Peyer's patch (tissue), 4 donors: ENCODE results near the gene FTO. TPM values are rescaled to one million over a fixed set of nuclear protein-coding genes. Genes with fewer than 3 reads are reported as not detected.

ENCODE experiments used
- DNase-seq, 3 donors: peaks; one replicate each; pipeline ENCODE4 v3.0.0-alpha.2; 2017 to 2019
- H3K27ac ChIP-seq, 4 donors: fragments of 200-600 bp; sonication (generic); one replicate each; pipeline ENCODE4 v1.5.1; 2016 to 2019
- H3K27me3 ChIP-seq, 2 donors: fragments of 200-600 bp; sonication (generic); one replicate each; pipeline ENCODE4 v1.5.1; 2019
- H3K36me3 ChIP-seq, 3 donors: fragments of 200-600 bp; sonication (generic); one replicate each; pipeline ENCODE4 v1.5.1; 2016 to 2019
- H3K4me1 ChIP-seq, 4 donors: fragments of 200-600 bp; sonication (generic); one replicate each; pipeline ENCODE4 v1.5.1; 2016 to 2019
- H3K4me3 ChIP-seq, 4 donors: fragments of 200-600 bp; sonication (generic); 1 replicate in 3 of 4; 2 replicates in 1 of 4; pipeline ENCODE4 v1.5.1; 2016 to 2019; ENCODE audit warnings: mild to moderate bottlenecking in 1 of 4
- H3K9me3 ChIP-seq, 4 donors: fragments of 200-600 bp; sonication (generic); one replicate each; pipeline ENCODE4 v1.5.1; 2016 to 2019; ENCODE audit warnings: mild to moderate bottlenecking in 1 of 4
- CTCF ChIP-seq, 6 experiments: fragments of 450-650 bp in 4 of 6; fragments of 200-600 bp in 2 of 6; sonication (generic) in 1 of 6; IDR thresholded peaks; one replicate each; pipeline ENCODE4 v1.5.1; 2017 to 2019; ENCODE audit warnings: antibody characterized with exemption in 6 of 6, mild to moderate bottlenecking in 3 of 6, moderate library complexity in 1 of 6
- POLR2A ChIP-seq, 2 donors: fragments of 450-650 bp; IDR thresholded peaks; one replicate each; pipeline ENCODE4 v1.5.1; 2017; ENCODE audit warnings: antibody characterized with exemption in 2 of 2, mild to moderate bottlenecking in 2 of 2, moderate library complexity in 2 of 2
- total RNA-seq, 4 donors: library from RNA; depleted of rRNA; stranded (reverse); fragments of >200 nt; gene quantifications; one replicate each; pipeline ENCODE4 v1.1.0, GENCODE V29; 2016

Gene FTO
- total RNA-seq, 4 donors from 2014 or later: 37.0 to 95.7 (median 45.1) TPM

GRCh38 chr16:53968454-53968853, 264.5 kb downstream of the FTO start:
- Histone ChIP-seq H3K36me3 (no peaks in the 10 kb centered on the region), H3K4me1 (no peaks in the 10 kb centered on the region), H3K9me3 (no peaks in the 10 kb centered on the region), H3K27me3 (no peaks in the 10 kb centered on the region), H3K4me3 (no peak overlapping the region), H3K27ac (no peak overlapping the region)
- DNase-seq: no peak
- TF ChIP-seq POLR2A (IDR thresholded peaks at IDR 0.05): no peak
- TF ChIP-seq CTCF (IDR thresholded peaks at IDR 0.05): no peak

DNA sequence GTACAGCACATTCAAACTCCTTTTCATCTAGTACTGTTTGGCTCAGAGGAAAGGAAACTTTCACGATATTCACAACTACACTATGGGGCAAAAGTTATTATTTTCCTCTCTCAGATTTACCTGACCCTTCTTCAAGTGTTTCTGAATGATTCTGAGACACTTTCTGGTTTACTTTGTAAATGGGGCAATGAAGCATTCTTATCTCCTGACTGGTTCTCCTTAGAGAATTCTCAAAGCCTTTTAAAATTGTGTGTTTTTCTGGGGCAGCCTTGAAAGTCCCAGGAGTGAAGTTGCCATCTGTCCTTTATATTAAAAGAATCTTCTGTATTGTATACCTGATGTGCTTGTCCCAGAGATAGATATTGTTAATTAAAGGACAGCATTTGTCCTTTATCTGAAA, 264.9 kb downstream of the FTO start:
- DNase-seq: no peak
- H3K4me3 ChIP-seq: no peak overlapping the region
- no peaks in the 10 kb centered on the region for H3K36me3 ChIP-seq
- H3K27ac ChIP-seq: no peak overlapping the region
- no peaks in the 10 kb centered on the region for H3K4me1 ChIP-seq
- no peaks in the 10 kb centered on the region for H3K27me3 ChIP-seq
- no peak for TF ChIP-seq CTCF (IDR thresholded peaks at IDR 0.05)
- no peak for TF ChIP-seq POLR2A (IDR thresholded peaks at IDR 0.05)
- no peaks in the 10 kb centered on the region for H3K9me3 ChIP-seq

GRCh38 chr16:53971616-53972015, 267.7 kb downstream of the FTO start:
- TF ChIP-seq POLR2A (IDR thresholded peaks at IDR 0.05) (no peak), CTCF (IDR thresholded peaks at IDR 0.05) (no peak)
- Histone ChIP-seq H3K9me3 (no peaks in the 10 kb centered on the region), H3K4me1 (no peaks in the 10 kb centered on the region), H3K4me3 (no peak overlapping the region), H3K27ac (no peak overlapping the region), H3K36me3 (no peaks in the 10 kb centered on the region), H3K27me3 (no peaks in the 10 kb centered on the region)
- no peak for DNase-seq

DNA sequence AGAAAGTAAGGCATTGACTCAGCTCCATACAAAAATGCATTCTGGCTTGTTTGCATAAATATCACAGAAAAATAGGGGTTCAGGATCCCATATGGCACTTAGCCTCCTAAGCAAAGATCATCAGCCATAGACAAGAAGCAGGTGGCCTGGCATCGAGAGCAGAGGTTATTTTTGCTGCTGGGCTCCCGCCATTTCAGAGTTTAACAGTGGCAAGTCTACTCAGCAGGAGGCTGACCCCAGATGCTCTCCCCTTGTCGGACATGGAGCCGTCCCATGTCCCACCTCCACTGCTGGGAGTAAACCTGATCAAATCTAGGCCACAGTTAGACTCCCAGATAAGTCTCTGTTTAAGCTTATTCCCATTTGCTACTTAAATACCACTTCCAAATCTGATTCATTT, 269.1 kb downstream of the FTO start:
- no peaks in the 10 kb centered on the region for H3K27me3 ChIP-seq
- no peaks in the 10 kb centered on the region for H3K4me1 ChIP-seq
- no peak overlapping the region for H3K27ac ChIP-seq
- H3K36me3 ChIP-seq: no peaks in the 10 kb centered on the region
- DNase-seq: no peak
- H3K4me3 ChIP-seq: no peak overlapping the region
- H3K9me3 ChIP-seq: no peaks in the 10 kb centered on the region
- TF ChIP-seq CTCF (IDR thresholded peaks at IDR 0.05): no peak
- no peak for TF ChIP-seq POLR2A (IDR thresholded peaks at IDR 0.05)

DNA sequence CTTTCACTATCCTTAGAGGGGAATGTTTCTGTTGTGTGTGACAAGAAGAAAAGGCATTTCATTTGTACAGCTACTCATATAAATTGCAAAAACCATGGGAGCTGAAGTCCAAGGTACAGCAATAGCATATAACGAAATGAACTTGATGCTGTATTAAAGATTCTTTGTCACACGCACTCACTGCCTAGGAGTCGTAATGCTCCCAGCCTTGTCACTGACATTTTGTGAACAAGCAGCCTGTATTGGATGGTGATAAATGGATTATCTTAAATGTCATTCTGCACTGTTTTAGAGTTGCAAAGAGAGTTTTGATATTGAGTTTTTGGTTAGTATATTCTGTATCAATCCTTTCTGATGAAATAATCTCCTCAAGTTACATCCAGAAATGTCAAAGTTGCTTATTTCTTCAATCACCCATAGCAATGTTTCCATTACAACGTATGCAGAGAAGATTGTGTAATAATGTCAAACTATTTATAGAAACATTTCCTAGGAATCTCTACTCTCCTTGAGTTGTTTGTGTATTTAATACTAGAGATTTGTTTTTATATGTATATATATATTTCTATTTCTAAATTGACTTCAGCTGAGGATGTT, 270.6 kb downstream of the FTO start:
- H3K36me3 ChIP-seq: no peaks in the 10 kb centered on the region
- H3K27me3 ChIP-seq: no peaks in the 10 kb centered on the region
- no peaks in the 10 kb centered on the region for H3K4me1 ChIP-seq
- no peak for DNase-seq
- H3K27ac ChIP-seq: no peak overlapping the region
- no peaks in the 10 kb centered on the region for H3K9me3 ChIP-seq
- H3K4me3 ChIP-seq: no peak overlapping the region
- no peak for TF ChIP-seq POLR2A (IDR thresholded peaks at IDR 0.05)
- TF ChIP-seq CTCF (IDR thresholded peaks at IDR 0.05): no peak

DNA sequence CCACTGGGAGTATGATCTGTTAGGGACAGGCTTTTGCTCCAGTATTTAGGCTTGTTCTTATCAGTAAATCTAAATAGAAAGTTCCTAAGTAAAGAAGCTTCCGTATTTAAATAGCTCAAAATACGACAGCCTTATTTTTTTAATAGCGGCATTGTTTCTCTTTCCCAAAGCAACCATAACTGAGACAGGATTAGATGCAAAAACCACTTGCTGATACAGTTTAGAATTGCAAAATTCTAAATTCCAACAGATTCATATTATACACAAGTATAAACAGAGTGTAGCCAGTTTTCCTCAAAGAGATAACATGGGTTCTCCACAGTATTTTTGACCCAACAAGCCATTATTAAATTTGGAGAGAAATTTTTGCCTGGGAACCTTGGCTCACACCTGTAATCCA, 276.7 kb downstream of the FTO start:
- TF ChIP-seq POLR2A (IDR thresholded peaks at IDR 0.05) (no peak), CTCF (IDR thresholded peaks at IDR 0.05) (no peak)
- H3K27me3 ChIP-seq: no peaks in the 10 kb centered on the region
- no peak overlapping the region for H3K27ac ChIP-seq

More for the DNA sequence above, 276.7 kb downstream of the FTO start:
- Histone ChIP-seq H3K36me3 (no peaks in the 10 kb centered on the region), H3K9me3 (no peaks in the 10 kb centered on the region), H3K4me1 (no peaks in the 10 kb centered on the region), H3K4me3 (no peak overlapping the region)
- no peak for DNase-seq
